ENCODE data around the gene NTHL1. TPM values are rescaled to one million over a fixed set of nuclear protein-coding genes. Genes with fewer than 3 reads are reported as not detected.

Gene NTHL1
- total and polyA plus RNA-seq, 2 of the 8 experiments (the other 6 are each of a cell fraction or from before 2014, with no cell fraction given) = 70.9 to 150 TPM

DNA sequence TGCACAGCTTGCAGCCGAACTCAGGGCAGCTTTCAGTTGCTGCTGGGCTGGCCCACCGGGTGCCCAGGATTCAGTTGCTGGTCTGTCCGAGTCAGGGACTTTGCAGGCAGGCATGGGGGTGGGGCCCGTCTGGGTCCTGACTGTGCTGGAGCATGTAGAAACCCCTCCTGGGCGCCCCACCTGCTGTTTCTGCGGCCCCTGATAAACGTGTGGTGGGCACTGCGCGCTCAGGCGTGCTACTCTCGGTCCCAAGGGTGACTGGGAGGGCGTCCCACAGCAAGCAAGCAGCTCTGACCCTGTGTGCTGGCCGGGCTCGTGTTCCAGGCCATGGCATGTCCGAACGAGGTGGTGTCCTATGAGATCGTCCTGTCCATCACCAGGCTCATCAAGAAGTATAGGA lies 12.7 kb upstream of the NTHL1 start (continued):
- TF ChIP-seq JUN (IDR thresholded peaks at IDR 0.05; ENCODE audit: low read depth, low read length) = no peak
- TF ChIP-seq, protein P1, sequence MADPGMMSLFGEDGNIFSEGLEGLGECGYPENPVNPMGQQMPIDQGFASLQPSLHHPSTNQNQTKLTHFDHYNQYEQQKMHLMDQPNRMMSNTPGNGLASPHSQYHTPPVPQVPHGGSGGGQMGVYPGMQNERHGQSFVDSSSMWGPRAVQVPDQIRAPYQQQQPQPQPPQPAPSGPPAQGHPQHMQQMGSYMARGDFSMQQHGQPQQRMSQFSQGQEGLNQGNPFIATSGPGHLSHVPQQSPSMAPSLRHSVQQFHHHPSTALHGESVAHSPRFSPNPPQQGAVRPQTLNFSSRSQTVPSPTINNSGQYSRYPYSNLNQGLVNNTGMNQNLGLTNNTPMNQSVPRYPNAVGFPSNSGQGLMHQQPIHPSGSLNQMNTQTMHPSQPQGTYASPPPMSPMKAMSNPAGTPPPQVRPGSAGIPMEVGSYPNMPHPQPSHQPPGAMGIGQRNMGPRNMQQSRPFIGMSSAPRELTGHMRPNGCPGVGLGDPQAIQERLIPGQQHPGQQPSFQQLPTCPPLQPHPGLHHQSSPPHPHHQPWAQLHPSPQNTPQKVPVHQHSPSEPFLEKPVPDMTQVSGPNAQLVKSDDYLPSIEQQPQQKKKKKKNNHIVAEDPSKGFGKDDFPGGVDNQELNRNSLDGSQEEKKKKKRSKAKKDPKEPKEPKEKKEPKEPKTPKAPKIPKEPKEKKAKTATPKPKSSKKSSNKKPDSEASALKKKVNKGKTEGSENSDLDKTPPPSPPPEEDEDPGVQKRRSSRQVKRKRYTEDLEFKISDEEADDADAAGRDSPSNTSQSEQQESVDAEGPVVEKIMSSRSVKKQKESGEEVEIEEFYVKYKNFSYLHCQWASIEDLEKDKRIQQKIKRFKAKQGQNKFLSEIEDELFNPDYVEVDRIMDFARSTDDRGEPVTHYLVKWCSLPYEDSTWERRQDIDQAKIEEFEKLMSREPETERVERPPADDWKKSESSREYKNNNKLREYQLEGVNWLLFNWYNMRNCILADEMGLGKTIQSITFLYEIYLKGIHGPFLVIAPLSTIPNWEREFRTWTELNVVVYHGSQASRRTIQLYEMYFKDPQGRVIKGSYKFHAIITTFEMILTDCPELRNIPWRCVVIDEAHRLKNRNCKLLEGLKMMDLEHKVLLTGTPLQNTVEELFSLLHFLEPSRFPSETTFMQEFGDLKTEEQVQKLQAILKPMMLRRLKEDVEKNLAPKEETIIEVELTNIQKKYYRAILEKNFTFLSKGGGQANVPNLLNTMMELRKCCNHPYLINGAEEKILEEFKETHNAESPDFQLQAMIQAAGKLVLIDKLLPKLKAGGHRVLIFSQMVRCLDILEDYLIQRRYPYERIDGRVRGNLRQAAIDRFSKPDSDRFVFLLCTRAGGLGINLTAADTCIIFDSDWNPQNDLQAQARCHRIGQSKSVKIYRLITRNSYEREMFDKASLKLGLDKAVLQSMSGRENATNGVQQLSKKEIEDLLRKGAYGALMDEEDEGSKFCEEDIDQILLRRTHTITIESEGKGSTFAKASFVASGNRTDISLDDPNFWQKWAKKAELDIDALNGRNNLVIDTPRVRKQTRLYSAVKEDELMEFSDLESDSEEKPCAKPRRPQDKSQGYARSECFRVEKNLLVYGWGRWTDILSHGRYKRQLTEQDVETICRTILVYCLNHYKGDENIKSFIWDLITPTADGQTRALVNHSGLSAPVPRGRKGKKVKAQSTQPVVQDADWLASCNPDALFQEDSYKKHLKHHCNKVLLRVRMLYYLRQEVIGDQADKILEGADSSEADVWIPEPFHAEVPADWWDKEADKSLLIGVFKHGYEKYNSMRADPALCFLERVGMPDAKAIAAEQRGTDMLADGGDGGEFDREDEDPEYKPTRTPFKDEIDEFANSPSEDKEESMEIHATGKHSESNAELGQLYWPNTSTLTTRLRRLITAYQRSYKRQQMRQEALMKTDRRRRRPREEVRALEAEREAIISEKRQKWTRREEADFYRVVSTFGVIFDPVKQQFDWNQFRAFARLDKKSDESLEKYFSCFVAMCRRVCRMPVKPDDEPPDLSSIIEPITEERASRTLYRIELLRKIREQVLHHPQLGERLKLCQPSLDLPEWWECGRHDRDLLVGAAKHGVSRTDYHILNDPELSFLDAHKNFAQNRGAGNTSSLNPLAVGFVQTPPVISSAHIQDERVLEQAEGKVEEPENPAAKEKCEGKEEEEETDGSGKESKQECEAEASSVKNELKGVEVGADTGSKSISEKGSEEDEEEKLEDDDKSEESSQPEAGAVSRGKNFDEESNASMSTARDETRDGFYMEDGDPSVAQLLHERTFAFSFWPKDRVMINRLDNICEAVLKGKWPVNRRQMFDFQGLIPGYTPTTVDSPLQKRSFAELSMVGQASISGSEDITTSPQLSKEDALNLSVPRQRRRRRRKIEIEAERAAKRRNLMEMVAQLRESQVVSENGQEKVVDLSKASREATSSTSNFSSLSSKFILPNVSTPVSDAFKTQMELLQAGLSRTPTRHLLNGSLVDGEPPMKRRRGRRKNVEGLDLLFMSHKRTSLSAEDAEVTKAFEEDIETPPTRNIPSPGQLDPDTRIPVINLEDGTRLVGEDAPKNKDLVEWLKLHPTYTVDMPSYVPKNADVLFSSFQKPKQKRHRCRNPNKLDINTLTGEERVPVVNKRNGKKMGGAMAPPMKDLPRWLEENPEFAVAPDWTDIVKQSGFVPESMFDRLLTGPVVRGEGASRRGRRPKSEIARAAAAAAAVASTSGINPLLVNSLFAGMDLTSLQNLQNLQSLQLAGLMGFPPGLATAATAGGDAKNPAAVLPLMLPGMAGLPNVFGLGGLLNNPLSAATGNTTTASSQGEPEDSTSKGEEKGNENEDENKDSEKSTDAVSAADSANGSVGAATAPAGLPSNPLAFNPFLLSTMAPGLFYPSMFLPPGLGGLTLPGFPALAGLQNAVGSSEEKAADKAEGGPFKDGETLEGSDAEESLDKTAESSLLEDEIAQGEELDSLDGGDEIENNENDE (IDR thresholded peaks at IDR 0.05; ENCODE audit: insufficient replicate concordance, low read length) = no peak

Measured in H1 (cell line).